Peyer's patch (tissue), 4 donors: ENCODE data around the gene PDE3A. TPM values are rescaled to one million over a fixed set of nuclear protein-coding genes. Genes with fewer than 3 reads are reported as not detected.

ENCODE experiments used
- DNase-seq, 3 donors: peaks; one replicate each; pipeline ENCODE4 v3.0.0-alpha.2; 2017 to 2019
- H3K27ac ChIP-seq, 4 donors: fragments of 200-600 bp; sonication (generic); one replicate each; pipeline ENCODE4 v1.5.1; 2016 to 2019
- H3K27me3 ChIP-seq, 2 donors: fragments of 200-600 bp; sonication (generic); one replicate each; pipeline ENCODE4 v1.5.1; 2019
- H3K36me3 ChIP-seq, 3 donors: fragments of 200-600 bp; sonication (generic); one replicate each; pipeline ENCODE4 v1.5.1; 2016 to 2019
- H3K4me1 ChIP-seq, 4 donors: fragments of 200-600 bp; sonication (generic); one replicate each; pipeline ENCODE4 v1.5.1; 2016 to 2019
- H3K4me3 ChIP-seq, 4 donors: fragments of 200-600 bp; sonication (generic); 1 replicate in 3 of 4; 2 replicates in 1 of 4; pipeline ENCODE4 v1.5.1; 2016 to 2019; ENCODE audit warnings: mild to moderate bottlenecking in 1 of 4
- H3K9me3 ChIP-seq, 4 donors: fragments of 200-600 bp; sonication (generic); one replicate each; pipeline ENCODE4 v1.5.1; 2016 to 2019; ENCODE audit warnings: mild to moderate bottlenecking in 1 of 4
- CTCF ChIP-seq, 6 experiments: fragments of 450-650 bp in 4 of 6; fragments of 200-600 bp in 2 of 6; sonication (generic) in 1 of 6; IDR thresholded peaks; one replicate each; pipeline ENCODE4 v1.5.1; 2017 to 2019; ENCODE audit warnings: antibody characterized with exemption in 6 of 6, mild to moderate bottlenecking in 3 of 6, moderate library complexity in 1 of 6
- POLR2A ChIP-seq, 2 donors: fragments of 450-650 bp; IDR thresholded peaks; one replicate each; pipeline ENCODE4 v1.5.1; 2017; ENCODE audit warnings: antibody characterized with exemption in 2 of 2, mild to moderate bottlenecking in 2 of 2, moderate library complexity in 2 of 2
- total RNA-seq, 4 donors: library from RNA; depleted of rRNA; stranded (reverse); fragments of >200 nt; gene quantifications; one replicate each; pipeline ENCODE4 v1.1.0, GENCODE V29; 2016

The PDE3A gene
- total RNA-seq, 4 donors from 2014 or later, result 17.3 to 144 (median 120) TPM

GRCh38 chr12:20560935-20561334 is 192.6 kb downstream of the PDE3A start:
- H3K4me3 ChIP-seq, result no peak overlapping the region
- H3K27ac ChIP-seq, result no peak overlapping the region
- no peaks in the 10 kb centered on the region for H3K4me1 ChIP-seq
- no peaks in the 10 kb centered on the region for H3K36me3 ChIP-seq
- H3K27me3 ChIP-seq, result no peaks in the 10 kb centered on the region
- TF ChIP-seq POLR2A (IDR thresholded peaks at IDR 0.05) (no peak), CTCF (IDR thresholded peaks at IDR 0.05) (no peak)
- DNase-seq, result no peak
- H3K9me3 ChIP-seq, result no peaks in the 10 kb centered on the region

GRCh38 chr12:20561871-20562270 is 193.5 kb downstream of the PDE3A start:
- Histone ChIP-seq H3K4me1 (no peaks in the 10 kb centered on the region), H3K27ac (no peak overlapping the region), H3K9me3 (no peaks in the 10 kb centered on the region), H3K27me3 (no peaks in the 10 kb centered on the region), H3K36me3 (no peaks in the 10 kb centered on the region), H3K4me3 (no peak overlapping the region)
- no peak for TF ChIP-seq CTCF (IDR thresholded peaks at IDR 0.05)
- TF ChIP-seq POLR2A (IDR thresholded peaks at IDR 0.05), result no peak
- DNase-seq, result no peak

GRCh38 chr12:20567413-20567812 is 199.1 kb downstream of the PDE3A start:
- no peak overlapping the region for H3K4me3 ChIP-seq
- H3K36me3 ChIP-seq, result no peaks in the 10 kb centered on the region
- DNase-seq, result no peak
- no peak overlapping the region for H3K27ac ChIP-seq
- TF ChIP-seq CTCF (IDR thresholded peaks at IDR 0.05) (no peak), POLR2A (IDR thresholded peaks at IDR 0.05) (no peak)
- no peaks in the 10 kb centered on the region for H3K27me3 ChIP-seq
- no peaks in the 10 kb centered on the region for H3K9me3 ChIP-seq
- H3K4me1 ChIP-seq, result no peaks in the 10 kb centered on the region

GRCh38 chr12:20572451-20572850 is 204.1 kb downstream of the PDE3A start:
- no peak for DNase-seq
- Histone ChIP-seq H3K9me3 (no peaks in the 10 kb centered on the region), H3K27me3 (no peaks in the 10 kb centered on the region), H3K36me3 (no peaks in the 10 kb centered on the region), H3K4me1 (no peaks in the 10 kb centered on the region), H3K27ac (no peak overlapping the region), H3K4me3 (no peak overlapping the region)
- TF ChIP-seq POLR2A (IDR thresholded peaks at IDR 0.05) (no peak), CTCF (IDR thresholded peaks at IDR 0.05) (no peak)

- H3K9me3 ChIP-seq, result no peaks in the 10 kb centered on the region
- no peaks in the 10 kb centered on the region for H3K4me1 ChIP-seq
- no peaks in the 10 kb centered on the region for H3K36me3 ChIP-seq
- TF ChIP-seq POLR2A (IDR thresholded peaks at IDR 0.05) (no peak), CTCF (IDR thresholded peaks at IDR 0.05) (no peak)
- no peaks in the 10 kb centered on the region for H3K27me3 ChIP-seq
- no peak for DNase-seq
- H3K4me3 ChIP-seq, result no peak overlapping the region
- H3K27ac ChIP-seq, result no peak overlapping the region
Observed at GRCh38 chr12:20576528-20576927, 208.2 kb downstream of the PDE3A start.

- Histone ChIP-seq H3K4me1 (no peaks in the 10 kb centered on the region), H3K9me3 (no peaks in the 10 kb centered on the region), H3K27ac (no peak overlapping the region), H3K27me3 (no peaks in the 10 kb centered on the region), H3K36me3 (no peaks in the 10 kb centered on the region), H3K4me3 (no peak overlapping the region)
- TF ChIP-seq CTCF (IDR thresholded peaks at IDR 0.05) (no peak), POLR2A (IDR thresholded peaks at IDR 0.05) (no peak)
- DNase-seq, result no peak
Observed at GRCh38 chr12:20577054-20577453, 208.7 kb downstream of the PDE3A start.
